ENCODE data around the gene BRD4.

DNA sequence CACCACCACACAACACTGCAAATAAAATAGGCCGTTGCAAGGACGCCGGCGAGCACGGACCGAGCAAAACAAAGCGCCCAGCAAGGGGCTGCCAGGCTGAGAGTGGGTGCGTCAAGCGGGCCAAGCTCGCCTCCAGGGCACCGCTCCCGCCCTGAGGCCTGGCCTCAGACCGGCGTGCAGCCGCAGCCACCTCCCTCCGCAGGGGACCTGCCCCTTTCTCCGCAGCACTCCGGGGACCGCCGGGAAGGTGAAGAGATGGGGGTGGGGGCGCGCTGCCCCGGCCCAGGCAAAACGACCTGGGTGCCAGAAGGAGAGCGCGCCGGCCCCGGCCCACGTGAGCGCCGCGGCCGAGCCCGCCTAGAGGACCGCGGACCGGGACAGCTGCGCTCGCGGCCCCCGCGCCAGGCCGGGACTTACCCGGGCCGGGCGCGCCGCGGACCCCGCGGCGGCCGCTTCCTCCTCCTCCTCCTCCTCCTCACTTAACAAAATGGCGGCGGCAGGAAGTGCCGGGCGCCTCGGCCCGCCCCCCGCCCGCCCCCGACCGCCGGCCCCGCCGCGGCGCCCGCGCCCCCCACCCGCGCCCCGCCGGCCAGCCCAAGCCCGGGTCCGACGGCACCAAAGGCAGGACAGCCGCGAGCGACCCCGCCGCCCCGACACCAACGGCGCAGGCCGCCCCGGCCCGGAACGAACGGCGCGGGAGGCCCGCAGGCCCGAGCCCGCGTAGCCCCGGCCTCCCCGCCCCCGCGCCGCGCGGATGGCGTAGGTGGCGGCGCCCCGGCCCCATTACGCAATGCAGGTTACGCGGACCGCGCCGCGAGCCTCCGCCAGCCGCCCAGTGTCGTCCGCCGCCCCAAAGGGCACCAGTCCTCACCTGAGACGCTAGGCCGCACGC lies 674 bp downstream of the BRD4 start:
- TF ChIP-seq, protein P1, sequence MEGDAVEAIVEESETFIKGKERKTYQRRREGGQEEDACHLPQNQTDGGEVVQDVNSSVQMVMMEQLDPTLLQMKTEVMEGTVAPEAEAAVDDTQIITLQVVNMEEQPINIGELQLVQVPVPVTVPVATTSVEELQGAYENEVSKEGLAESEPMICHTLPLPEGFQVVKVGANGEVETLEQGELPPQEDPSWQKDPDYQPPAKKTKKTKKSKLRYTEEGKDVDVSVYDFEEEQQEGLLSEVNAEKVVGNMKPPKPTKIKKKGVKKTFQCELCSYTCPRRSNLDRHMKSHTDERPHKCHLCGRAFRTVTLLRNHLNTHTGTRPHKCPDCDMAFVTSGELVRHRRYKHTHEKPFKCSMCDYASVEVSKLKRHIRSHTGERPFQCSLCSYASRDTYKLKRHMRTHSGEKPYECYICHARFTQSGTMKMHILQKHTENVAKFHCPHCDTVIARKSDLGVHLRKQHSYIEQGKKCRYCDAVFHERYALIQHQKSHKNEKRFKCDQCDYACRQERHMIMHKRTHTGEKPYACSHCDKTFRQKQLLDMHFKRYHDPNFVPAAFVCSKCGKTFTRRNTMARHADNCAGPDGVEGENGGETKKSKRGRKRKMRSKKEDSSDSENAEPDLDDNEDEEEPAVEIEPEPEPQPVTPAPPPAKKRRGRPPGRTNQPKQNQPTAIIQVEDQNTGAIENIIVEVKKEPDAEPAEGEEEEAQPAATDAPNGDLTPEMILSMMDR (IDR thresholded peaks at IDR 0.05) = peak in 1 of 6 experiments; percentile 13
- no peak for TF ChIP-seq EP300 (IDR thresholded peaks at IDR 0.05)
- peak in 1 of 4 donors; percentile 25 for TF ChIP-seq POLR2A (IDR thresholded peaks at IDR 0.05)
- peak in 1 of 2 donors; percentile 25 for TF ChIP-seq POLR2AphosphoS5 (IDR thresholded peaks at IDR 0.05)

Measured in upper lobe of left lung (tissue), 4 donors.